Adipose tissue (tissue), 3 donors: ENCODE measurements around the gene LRCH4. TPM values are rescaled to one million over a fixed set of nuclear protein-coding genes. Genes with fewer than 3 reads are reported as not detected.

ENCODE experiments used
- H3K27ac ChIP-seq: one replicate; pipeline ENCODE4 v1.5.1; 2013; ENCODE audit warnings: low read depth, low read length
- WGBS, 3 donors: extraction: QIAGEN DNeasy Blood & Tissue Kit; methylation state at CpG; one replicate each; pipeline ENCODE4 v1.1.7; 2013; 5-methylcytosine and 5-hydroxymethylcytosine counted together
- polyA plus RNA-seq, 3 donors: library from polyadenylated mRNA; stranded (reverse); fragments of 200-250 nt; gene quantifications; one replicate each; pipeline ENCODE4 v1.2.3, GENCODE V29; 2013
- donor health status: healthy with polysubstance abuse.
- donor health status: Bipolar disorder and iron deficiency.
- donor health status: healthy.

The LRCH4 gene
- polyA plus RNA-seq, 3 donors = 23.5 to 37.1 (median 33.4) TPM

GRCh38 chr7:100586266-100587025 lies 517 bp upstream of the LRCH4 start, which contains the start of gene FBXO24:
TSS of gene FBXO24 (plus strand) at chr7:100586328. CDS start at chr7:100586626, 298 bp downstream.
- WGBS, 3 donors = 0 to 1% (median 1%) methylated on average over 52 to 53 of the region's 53 CpGs
- no peak within 1 kb of the TSS for H3K27ac ChIP-seq

GRCh38 chr7:100584683-100585510 lies 1.0 kb downstream of the LRCH4 start:
- H3K27ac ChIP-seq = no peak overlapping the region
- 1 to 9% (median 6%) methylated on average over 20 of the region's 20 CpGs for WGBS, 3 donors

- H3K27ac ChIP-seq = no peak overlapping the region
- 19 to 33% (median 29%) methylated on average over 14 to 15 of the region's 15 CpGs for WGBS, 3 donors
Observed at GRCh38 chr7:100584054-100584682, 1.8 kb downstream of the LRCH4 start.

- 21 to 34% (median 31%) methylated on average over 23 of the region's 23 CpGs for WGBS, 3 donors
- no peak overlapping the region for H3K27ac ChIP-seq
Observed at GRCh38 chr7:100583132-100584053, 2.5 kb downstream of the LRCH4 start.

GRCh38 chr7:100582650-100583049 lies 3.3 kb downstream of the LRCH4 start:
- H3K27ac ChIP-seq = no peak overlapping the region
- WGBS, 3 donors = 35 to 60% (median 58%) methylated on average over 11 of the region's 11 CpGs

GRCh38 chr7:100582041-100582579 lies 3.8 kb downstream of the LRCH4 start:
- no peak overlapping the region for H3K27ac ChIP-seq
- 49 to 89% (median 79%) methylated on average over 20 of the region's 20 CpGs for WGBS, 3 donors

- H3K27ac ChIP-seq = no peak overlapping the region
- WGBS, 3 donors = 78 to 90% (median 87%) methylated on average over 11 of the region's 11 CpGs
Observed at GRCh38 chr7:100580466-100581283, 5.3 kb downstream of the LRCH4 start.

- no peak overlapping the region for H3K27ac ChIP-seq
- 92 to 93% (median 92%) methylated on average over 27 to 28 of the region's 28 CpGs for WGBS, 3 donors
Observed at GRCh38 chr7:100578246-100579183, 7.4 kb downstream of the LRCH4 start.

GRCh38 chr7:100577507-100577906 lies 8.4 kb downstream of the LRCH4 start:
- no peak overlapping the region for H3K27ac ChIP-seq
- 93 to 96% (median 94%) methylated on average over 14 of the region's 14 CpGs for WGBS, 3 donors

- WGBS, 3 donors = 92 to 97% (median 93%) methylated on average over 20 to 24 of the region's 24 CpGs
- no peak overlapping the region for H3K27ac ChIP-seq
Observed at GRCh38 chr7:100577103-100577502, 8.8 kb downstream of the LRCH4 start.

- 95 to 98% (median 96%) methylated on average over 13 of the region's 13 CpGs for WGBS, 3 donors
- H3K27ac ChIP-seq = no peak overlapping the region
Observed at GRCh38 chr7:100576384-100576993, 9.4 kb downstream of the LRCH4 start.

GRCh38 chr7:100575746-100576383 lies 10.1 kb downstream of the LRCH4 start:
- 91 to 97% (median 92%) methylated on average over 15 to 17 of the region's 17 CpGs for WGBS, 3 donors
- H3K27ac ChIP-seq = no peak overlapping the region

GRCh38 chr7:100575206-100575631 lies 10.7 kb downstream of the LRCH4 start:
- H3K27ac ChIP-seq = no peak overlapping the region
- 81 to 84% (median 82%) methylated on average over 14 of the region's 14 CpGs for WGBS, 3 donors

- 92 to 95% (median 94%) methylated on average over 44 of the region's 44 CpGs for WGBS, 3 donors
- H3K27ac ChIP-seq = no peak overlapping the region
Observed at GRCh38 chr7:100574362-100575205, 11.3 kb downstream of the LRCH4 start.
